Gastrocnemius medialis (tissue), 4 donors: Measurements from ENCODE around the gene CRK. TPM values are rescaled to one million over a fixed set of nuclear protein-coding genes. Genes with fewer than 3 reads are reported as not detected.

Experiments
- ATAC-seq, 2 donors: fragments of 150-250 bp; one replicate each; pipeline ENCODE4 v1.9.1; 2016
- DNase-seq, 2 donors: peaks; one replicate each; pipeline ENCODE4 v3.0.0-alpha.2; 2019
- H3K27ac ChIP-seq, 4 donors: fragments of 200-600 bp; sonication (generic); 1 replicate in 1 of 4; 2 replicates in 3 of 4; pipeline ENCODE4 v1.5.1; 2016 to 2018; ENCODE audit warnings: mild to moderate bottlenecking in 2 of 4, moderate library complexity in 1 of 4
- H3K27me3 ChIP-seq, 3 donors: fragments of 200-600 bp; sonication (generic) in 2 of 3; 1 replicate in 1 of 3; 2 replicates in 2 of 3; pipeline versions ENCODE4 v1.5.1 to v1.6.0; 2016 to 2019; ENCODE audit warnings: mild to moderate bottlenecking in 1 of 3, moderate library complexity in 1 of 3
- H3K36me3 ChIP-seq, 2 donors: fragments of 200-600 bp; sonication (generic) in 1 of 2; one replicate each; pipeline ENCODE4 v1.5.1; 2017 to 2018
- H3K4me1 ChIP-seq, 2 donors: fragments of 200-600 bp; sonication (generic) in 1 of 2; one replicate each; pipeline ENCODE4 v1.5.1; 2016 to 2017; ENCODE audit warnings: mild to moderate bottlenecking in 2 of 2
- H3K4me3 ChIP-seq, 4 donors: fragments of 200-600 bp; sonication (generic) in 3 of 4; 1 replicate in 1 of 4; 2 replicates in 3 of 4; pipeline ENCODE4 v1.5.1; 2016 to 2019; ENCODE audit warnings: mild to moderate bottlenecking in 2 of 4
- H3K9me3 ChIP-seq, 3 donors: fragments of 200-600 bp; sonication (generic) in 2 of 3; 1 replicate in 1 of 3; 2 replicates in 2 of 3; pipeline ENCODE4 v1.5.1; 2016 to 2019
- CTCF ChIP-seq, 5 experiments: fragments of 450-650 bp in 3 of 5; fragments of 200-600 bp in 2 of 5; sonication (generic) in 2 of 5; IDR thresholded peaks in 4 of 5; conservative IDR thresholded peaks in 1 of 5; 1 replicate in 4 of 5; 2 replicates in 1 of 5; pipeline ENCODE4 v1.5.1; 2016 to 2019; ENCODE audit warnings: antibody characterized with exemption in 5 of 5, mild to moderate bottlenecking in 3 of 5, moderate library complexity in 3 of 5
- POLR2A ChIP-seq, 2 donors: fragments of 450-650 bp; IDR thresholded peaks; one replicate each; pipeline ENCODE4 v1.6.1; 2017; ENCODE audit warnings: antibody characterized with exemption in 2 of 2, mild to moderate bottlenecking in 2 of 2, moderate library complexity in 2 of 2
- in situ Hi-C, 4 donors: fragments of 200-750 bp; cut with MboI; loops; one replicate each; pipeline versions ENCODE4 v1.15.0 to v1.8.0; 2017; ENCODE audit warnings: low sequenced_read_pairs in 4 of 4
- intact Hi-C: fragments of 100-400 bp; cut with DNase I; formaldehyde crosslinking; loops from one replicate; pipeline ENCODE4 v1.15.1; 2023; ENCODE audit warnings: low total_unique reads
- total RNA-seq, 4 donors: library from RNA; depleted of rRNA; stranded (reverse); fragments of >200 nt; gene quantifications; one replicate each; pipeline versions ENCODE4 v1.1.0 to v1.2.3, GENCODE V29; 2016

Gene CRK
- total RNA-seq, 4 donors from 2014 or later: 48.6 to 64.6 (median 56.7) TPM

GRCh38 chr17:1373707-1374237, 82.3 kb downstream of the CRK start:
- H3K27ac ChIP-seq: peak overlapping the region; percentile 5 to 98 (median 58)
- H3K4me1 ChIP-seq: peaks cover 78 to 81% of the 10 kb centered on the region in 2 donors
- TF ChIP-seq CTCF (IDR thresholded peaks at IDR 0.05 in 4 of 5, conservative IDR thresholded peaks at IDR 0.05 in 1 of 5) (no peak), POLR2A (IDR thresholded peaks at IDR 0.05) (no peak)
- in situ Hi-C loops (loop anchor here in 1 of 4 donors (25.0 kb wide), 1 partner anchor 139 kb away; the partner anchor contains the start of gene INPP5K), intact Hi-C loops (no loop called here)
- no peaks in the 10 kb centered on the region for H3K27me3 ChIP-seq
- no peaks in the 10 kb centered on the region for H3K9me3 ChIP-seq
- DNase-seq (no peak), ATAC-seq (no peak)
- no peak overlapping the region for H3K4me3 ChIP-seq
- H3K36me3 ChIP-seq: no peaks in the 10 kb centered on the region

- intact Hi-C loops (no loop called here), in situ Hi-C loops (loop anchor here in 1 of 4 donors (25.0 kb wide), 1 partner anchor 140 kb away; the partner anchor contains the start of gene INPP5K)
- H3K36me3 ChIP-seq: no peaks in the 10 kb centered on the region
- H3K4me3 ChIP-seq: no peak overlapping the region
- H3K27me3 ChIP-seq: no peaks in the 10 kb centered on the region
- ATAC-seq (no peak), DNase-seq (no peak)
- H3K9me3 ChIP-seq: no peaks in the 10 kb centered on the region
- peak overlapping the region; percentile 18 to 52 (median 34) for H3K27ac ChIP-seq
- TF ChIP-seq CTCF (IDR thresholded peaks at IDR 0.05 in 4 of 5, conservative IDR thresholded peaks at IDR 0.05 in 1 of 5) (no peak), POLR2A (IDR thresholded peaks at IDR 0.05) (no peak)
- peaks cover 76 to 82% of the 10 kb centered on the region in 2 donors for H3K4me1 ChIP-seq
Observed at GRCh38 chr17:1372618-1373017, 83.4 kb downstream of the CRK start.

DNA sequence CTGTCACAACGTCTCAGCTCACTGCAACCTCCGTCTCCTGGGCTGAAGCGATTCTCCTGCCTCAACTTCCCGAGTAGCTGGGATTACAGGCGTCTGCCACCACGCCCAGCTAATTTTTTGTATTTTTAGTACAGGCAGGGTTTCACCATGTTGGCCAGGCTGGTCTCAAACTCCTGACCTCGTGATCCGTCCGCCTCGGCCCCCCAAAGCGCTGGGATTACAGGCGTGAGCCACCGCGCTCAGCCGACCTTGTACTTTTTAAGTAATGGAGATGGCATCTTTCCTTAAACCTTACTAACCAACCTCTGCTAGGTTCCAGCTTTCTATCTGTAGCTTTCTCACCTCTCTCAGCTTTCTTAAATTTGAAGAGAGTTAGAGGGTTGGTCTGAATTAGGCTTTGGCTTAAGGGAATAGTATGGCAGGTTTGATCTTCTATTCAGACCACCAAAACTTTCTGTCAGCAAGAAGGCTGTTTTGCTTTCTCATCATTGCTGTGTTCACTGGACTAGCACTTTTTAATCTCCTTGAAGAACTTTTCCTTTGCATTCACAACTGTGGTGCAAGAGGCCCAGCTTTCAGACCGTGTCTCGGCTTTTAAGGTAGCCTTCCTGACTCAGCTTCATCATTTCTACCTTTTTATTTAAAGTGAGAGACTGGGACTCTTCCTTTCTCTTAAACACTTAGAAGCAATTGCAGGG, 84.0 kb downstream of the CRK start:
- H3K27ac ChIP-seq: peak overlapping the region; percentile 18 to 52 (median 34)
- H3K4me1 ChIP-seq: peaks cover 76 to 82% of the 10 kb centered on the region in 2 donors
- no peak for DNase-seq
- intact Hi-C loops (no loop called here), in situ Hi-C loops (loop anchor here in 1 of 4 donors (25.0 kb wide), 1 partner anchor 140 kb away; the partner anchor contains the start of gene INPP5K)
- H3K36me3 ChIP-seq: no peaks in the 10 kb centered on the region
- no peaks in the 10 kb centered on the region for H3K27me3 ChIP-seq
- no peak for ATAC-seq
- no peak for TF ChIP-seq CTCF (IDR thresholded peaks at IDR 0.05 in 4 of 5, conservative IDR thresholded peaks at IDR 0.05 in 1 of 5)
- TF ChIP-seq POLR2A (IDR thresholded peaks at IDR 0.05): no peak
- H3K4me3 ChIP-seq: no peak overlapping the region
- H3K9me3 ChIP-seq: no peaks in the 10 kb centered on the region

Other genes with a start within 250 kb of the CRK start
- gene BHLHA9, start 185.8 kb downstream of the CRK start, total RNA-seq: not detected
- gene TRARG1, start 176.6 kb downstream of the CRK start, total RNA-seq: 1 to 10 TPM in 1 of 4 donors, under 1 TPM in 3; 0.53 to 1.1 (median 0.89) TPM
- gene YWHAE, start 56.0 kb downstream of the CRK start, total RNA-seq: 1,000 to 10,000 TPM in 3 of 4 donors, 100 to 1,000 TPM in 1; 915 to 1,814 (median 1,174) TPM
- 10 to 100 TPM; 24.8 to 76.6 (median 58.6) TPM for gene MYO1C, start 36.5 kb upstream of the CRK start, total RNA-seq
- gene INPP5K, start 60.4 kb upstream of the CRK start, total RNA-seq: 100 to 1,000 TPM; 102 to 196 (median 114) TPM
- 10 to 100 TPM in 3 of 4 donors, 1 to 10 TPM in 1; 9.4 to 24.3 (median 19.6) TPM for gene PITPNA, start 106.6 kb upstream of the CRK start, total RNA-seq
- gene SLC43A2, start 172.6 kb upstream of the CRK start, total RNA-seq: 10 to 100 TPM; 26.9 to 96.9 (median 55.2) TPM
- gene SCARF1, start 189.5 kb upstream of the CRK start, total RNA-seq: 10 to 100 TPM in 1 of 4 donors, 1 to 10 TPM in 3; 4.1 to 15.1 (median 5.7) TPM
- 10 to 100 TPM; 45.5 to 94.7 (median 58.9) TPM for gene RILP, start 193.6 kb upstream of the CRK start, total RNA-seq
- 100 to 1,000 TPM; 127 to 261 (median 195) TPM for gene PRPF8, start 228.6 kb upstream of the CRK start, total RNA-seq